SKM-1 treated with dmso at 0.1 percent for 144 hours (cell line): ENCODE results near the gene SPECC1.
"Not testable (repeated sequence)": the region's sequence is repeated elsewhere in the genome, so short reads cannot be mapped to it uniquely, and the experiment has no call there.

ENCODE experiments used
- DNase-seq: peaks from one replicate; lab custom pipeline; 2025; ENCODE audit not compliant: unreplicated experiment; lab: John Stamatoyannopoulos, UW

Gene SPECC1

DNA sequence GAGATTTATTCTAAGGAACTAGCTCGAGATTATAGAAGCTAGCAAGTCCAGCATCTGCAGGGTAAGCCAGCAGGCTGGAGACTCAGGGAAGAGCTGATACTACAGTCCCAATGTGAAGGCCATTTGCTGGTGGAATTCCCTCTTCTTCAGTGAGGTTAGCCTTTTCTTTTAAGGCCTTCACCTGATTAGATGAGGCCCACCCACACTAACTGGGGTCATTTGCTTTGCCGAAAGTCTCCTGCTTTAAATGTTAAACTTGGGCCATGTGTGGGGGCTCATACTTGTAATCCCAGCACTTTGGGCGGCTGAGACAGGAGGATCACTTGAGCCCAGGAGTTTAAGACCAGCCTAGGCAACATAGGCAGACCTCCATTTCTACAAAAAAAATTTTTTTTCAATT, 289.9 kb downstream of the SPECC1 start:
- DNase-seq, result no peak

DNA sequence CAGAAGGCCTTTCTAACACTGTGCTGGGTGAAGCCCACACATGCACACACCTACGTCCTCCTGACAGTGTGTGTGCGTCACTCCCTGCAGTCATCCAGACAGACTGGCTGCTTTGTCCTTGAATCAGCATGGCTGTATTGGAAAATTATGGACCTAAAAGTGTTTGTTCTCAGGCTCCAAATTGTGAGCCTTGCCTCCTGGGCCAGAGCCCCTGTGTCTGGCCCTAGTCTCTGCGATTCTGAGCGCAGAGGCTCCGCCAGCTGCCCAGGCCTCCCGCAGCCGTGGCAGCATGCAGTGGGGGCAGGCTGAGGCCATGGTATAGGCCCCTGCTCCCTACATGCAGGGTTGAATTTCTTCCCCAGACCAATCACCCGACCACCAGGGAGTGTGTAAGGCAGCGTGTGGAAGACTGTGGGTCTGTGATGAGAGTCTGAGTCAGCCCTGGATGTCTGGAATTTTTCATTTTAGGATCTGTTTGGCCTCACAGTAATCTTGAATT, 291.3 kb downstream of the SPECC1 start:
- DNase-seq, result no peak

DNA sequence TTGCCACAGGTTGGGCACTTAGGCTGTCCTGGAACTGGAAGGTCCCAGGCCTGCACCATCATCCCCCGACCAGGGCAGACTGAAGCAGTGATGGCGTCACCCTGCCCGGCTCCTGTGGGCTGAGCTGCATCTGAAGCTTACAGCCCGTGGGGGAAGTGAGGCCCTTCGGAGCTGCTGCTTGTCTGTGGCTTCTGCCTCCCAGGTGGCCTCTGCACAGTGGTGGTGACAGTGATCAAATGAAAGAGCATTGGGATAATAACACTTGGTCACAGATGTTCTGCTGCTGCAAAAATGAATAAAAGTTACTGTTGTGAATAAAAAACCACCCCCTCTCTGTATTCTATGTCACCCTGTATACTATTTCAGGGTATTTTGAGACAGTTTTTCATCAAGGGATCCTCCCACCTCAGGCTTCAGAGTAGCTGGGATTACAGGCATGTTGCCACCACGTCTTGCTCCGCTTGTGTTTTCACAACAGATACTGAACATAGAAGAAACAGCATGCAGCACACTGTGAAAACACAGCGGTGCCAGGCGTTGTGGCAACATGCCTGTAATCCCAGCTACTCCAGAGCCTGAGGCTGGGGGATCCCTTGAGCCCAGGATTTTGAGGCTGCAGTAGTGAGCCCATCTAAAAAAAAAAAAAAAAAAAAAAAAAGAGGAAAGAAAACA, 293.2 kb downstream of the SPECC1 start:
- no peak for DNase-seq

DNA sequence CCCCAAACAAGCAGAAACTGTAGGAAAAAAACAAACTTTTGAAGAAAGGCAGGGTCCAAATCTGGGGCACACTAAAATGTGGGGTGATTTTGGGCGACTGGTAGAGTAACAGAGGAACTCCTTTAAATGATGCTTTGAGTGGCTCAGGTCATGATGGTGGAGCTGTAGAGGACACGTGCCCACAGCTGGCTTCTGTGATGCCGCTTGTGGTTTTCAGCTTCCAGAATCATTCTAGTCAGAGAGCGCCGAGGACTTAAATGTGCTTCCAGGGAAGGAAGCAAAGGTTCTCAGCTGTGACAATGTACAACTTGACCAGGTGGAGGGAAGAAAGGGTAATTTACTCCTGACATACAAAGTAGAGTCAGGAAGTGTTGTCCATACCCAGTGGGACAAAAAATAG, 295.8 kb downstream of the SPECC1 start:
- DNase-seq, result no peak

DNA sequence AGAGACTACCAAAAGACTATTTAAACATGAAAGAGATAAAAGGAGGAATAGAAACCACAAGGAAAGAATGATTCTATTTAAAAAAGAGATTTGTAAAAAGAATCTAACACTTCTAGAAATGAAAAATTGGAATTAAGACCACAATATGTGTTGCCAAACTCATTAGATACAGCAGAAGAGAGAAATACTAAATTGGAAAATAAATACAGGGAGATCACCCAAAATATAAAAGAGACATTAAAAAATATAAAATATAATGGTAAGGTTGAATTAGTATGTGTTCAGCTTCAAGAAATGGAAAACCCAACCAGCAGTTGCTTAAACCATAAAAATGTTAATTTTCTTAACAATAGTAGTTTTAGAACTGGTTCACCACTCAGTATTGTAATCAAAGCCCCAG, 297.8 kb downstream of the SPECC1 start:
- no peak for DNase-seq

DNA sequence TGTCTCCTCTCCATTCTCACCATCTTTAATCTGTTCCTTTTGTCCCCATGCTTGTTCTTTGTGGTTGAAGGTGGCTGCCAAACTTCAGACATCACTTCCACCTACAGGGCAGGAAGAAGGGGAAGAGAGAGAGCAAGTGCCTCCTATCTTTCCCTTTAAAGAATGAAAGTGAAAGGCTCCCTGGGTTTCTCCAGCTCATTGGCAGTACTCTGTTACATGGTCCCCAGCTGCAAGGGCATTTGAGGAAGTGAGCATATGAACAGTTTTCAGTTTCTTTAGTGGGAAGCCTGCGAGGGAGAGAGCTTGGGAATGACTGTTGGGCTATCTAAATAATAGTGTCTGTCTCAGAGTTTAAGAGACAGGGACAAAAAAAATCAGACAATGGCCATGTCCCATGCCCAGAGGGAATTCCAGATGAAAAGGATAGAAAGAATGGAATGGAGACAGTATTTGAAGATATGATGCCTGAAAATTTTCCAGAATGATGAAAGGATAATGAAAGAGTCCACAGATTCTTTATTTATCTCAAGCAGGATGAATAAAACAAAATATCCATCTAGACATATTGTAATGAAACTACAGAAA, 298.3 kb downstream of the SPECC1 start:
- DNase-seq, result no peak

DNA sequence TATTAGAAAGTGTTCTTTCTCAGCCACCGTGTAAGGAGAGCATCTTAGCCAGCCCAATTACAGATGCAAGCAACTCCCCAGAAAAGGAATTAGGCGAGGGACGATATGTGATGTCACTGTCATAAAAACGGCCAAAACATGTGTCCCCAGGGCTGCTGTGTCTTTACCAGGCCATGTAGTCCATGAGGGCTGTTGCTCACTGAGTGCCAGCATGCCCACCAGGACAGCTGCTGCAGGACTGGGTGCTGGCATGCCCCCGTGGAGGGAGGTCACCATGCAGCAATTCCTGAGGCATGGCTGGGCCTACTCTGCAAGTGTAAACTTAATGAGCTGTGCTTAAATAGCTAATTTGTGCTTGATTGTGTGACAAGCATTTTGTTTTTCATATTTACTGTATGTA, 301.3 kb downstream of the SPECC1 start:
- DNase-seq, result no peak

DNA sequence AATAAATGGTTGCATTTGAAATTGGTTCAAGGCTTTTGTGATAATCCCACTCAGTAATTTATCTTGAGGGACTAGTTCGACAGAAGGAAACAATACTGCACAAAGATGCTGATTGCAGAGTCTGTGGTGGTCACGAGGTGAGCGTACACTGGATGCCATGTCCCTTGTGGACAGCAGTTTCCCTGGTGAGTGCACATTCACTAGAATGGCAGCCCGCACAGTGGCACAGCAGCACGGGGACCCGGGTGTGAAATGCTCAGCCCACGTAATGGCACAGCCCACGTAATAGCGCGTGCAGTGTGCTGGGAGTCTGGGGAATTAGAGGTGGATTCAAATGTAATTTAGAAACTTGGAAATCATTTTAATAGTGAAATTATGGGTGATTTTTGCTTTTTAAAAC, 304.1 kb downstream of the SPECC1 start:
- DNase-seq, result no peak

DNA sequence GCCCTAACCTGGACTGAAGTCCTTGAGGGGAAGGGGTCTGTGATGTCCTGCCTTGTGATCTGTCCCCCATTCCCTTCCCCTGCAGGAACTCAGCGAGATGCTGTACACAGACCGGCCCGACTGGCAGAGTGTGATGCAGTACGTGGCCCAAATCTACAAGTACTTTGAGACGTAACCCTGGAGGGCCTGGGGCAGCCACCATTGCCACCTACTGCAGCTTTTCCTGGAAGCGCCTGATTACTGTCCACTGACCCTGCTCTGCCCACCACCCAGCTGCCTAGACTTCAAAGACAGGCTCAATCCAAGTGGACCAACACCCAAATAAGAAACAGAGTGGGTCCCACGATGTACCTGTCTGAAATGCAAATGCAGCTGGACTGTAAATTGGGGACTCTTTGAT, 304.7 kb downstream of the SPECC1 start:
- no peak for DNase-seq

DNA sequence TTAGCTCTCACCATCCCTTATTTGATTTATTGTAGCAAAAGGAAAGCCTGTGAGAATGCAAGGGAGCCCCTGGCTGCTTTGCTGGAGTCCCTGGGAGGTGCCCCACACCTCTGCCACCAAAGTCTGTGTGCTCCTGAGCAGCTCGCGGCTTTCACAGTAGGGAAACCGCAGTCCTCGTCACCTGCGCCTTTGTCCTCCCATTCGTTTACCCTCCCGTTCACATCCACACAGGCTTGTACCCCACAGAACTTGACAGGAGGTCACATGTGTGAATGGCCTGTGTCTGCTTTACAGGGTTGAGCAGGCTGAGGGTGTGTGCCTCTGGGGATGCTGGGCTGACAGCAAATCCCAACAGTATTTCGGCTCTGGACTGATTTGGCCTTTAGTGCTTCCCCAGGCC, 305.7 kb downstream of the SPECC1 start:
- no peak for DNase-seq

DNA sequence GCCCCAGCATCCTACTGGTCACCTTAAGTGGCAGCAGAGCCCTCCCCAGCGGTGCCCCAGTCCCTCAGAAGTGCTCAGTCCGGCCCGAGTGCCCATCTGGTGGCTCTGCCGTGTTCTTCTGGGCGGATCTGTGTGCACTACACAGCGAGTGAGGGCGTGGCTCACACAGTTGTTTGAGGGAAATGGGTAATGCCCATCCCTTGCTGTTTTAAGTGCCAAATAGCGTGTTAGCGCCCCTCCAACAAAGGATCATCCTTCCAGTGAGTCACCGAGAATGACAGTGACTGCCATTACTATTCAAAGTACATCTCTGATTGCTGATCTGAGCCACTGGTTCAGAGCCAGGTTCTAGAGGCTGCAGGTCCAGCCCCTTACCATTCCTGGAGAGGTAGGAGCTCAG, 306.2 kb downstream of the SPECC1 start:
- no peak for DNase-seq

DNA sequence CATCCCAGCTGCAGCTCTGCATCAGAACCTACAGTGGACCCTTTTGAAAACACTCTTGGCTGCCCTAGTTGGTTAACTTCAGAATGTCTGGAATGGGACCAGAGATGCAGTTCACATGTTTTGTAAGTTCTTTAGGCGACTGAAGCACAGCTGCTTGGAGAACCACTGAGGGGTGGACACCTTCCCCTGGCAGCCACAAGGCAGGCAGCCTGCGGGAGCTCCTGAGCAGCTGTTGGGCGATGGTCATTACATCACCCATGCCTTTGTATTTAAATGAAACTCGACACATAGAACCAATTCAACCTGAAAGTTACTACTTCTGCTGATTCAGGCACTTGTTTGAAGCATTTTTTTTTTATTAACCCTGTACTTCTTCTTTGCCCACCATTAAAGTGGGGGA, 306.7 kb downstream of the SPECC1 start:
- no peak for DNase-seq

DNA sequence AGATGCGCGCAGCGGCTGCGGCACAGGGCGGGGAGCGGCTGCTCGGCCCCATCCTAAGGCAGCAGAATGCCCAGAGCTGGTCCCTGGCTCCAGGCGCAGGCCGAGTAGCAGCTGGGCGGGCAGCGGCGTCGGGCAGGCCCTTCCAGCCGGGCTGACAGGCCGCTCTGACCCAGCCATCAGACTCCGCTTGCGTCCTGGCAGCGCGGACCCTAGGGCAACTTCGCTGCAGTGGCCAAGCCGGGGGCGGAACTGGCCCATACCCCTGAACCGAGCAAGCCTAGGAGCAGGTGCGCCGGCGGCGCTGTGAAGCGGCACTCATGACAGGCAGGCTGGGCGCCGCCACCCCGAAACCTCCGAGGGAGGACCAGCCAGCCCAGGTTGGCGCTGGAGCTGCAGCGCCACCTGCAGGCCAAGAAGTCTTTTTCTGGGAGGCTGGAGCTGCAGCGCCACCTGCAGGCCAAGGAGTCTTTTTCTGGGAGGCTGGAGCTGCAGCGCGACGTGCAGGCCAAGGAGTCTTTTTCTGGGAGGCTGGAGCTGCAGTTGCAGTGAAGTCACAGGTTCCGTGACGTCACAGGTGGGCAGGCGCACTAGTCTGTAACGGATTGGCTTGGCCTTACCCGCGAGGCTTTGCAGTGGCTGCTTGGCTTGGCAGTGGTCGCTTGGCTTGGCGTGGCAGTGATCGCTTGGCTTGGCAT, 311.5 kb downstream of the SPECC1 start:
- peak; percentile 46 for DNase-seq

DNA sequence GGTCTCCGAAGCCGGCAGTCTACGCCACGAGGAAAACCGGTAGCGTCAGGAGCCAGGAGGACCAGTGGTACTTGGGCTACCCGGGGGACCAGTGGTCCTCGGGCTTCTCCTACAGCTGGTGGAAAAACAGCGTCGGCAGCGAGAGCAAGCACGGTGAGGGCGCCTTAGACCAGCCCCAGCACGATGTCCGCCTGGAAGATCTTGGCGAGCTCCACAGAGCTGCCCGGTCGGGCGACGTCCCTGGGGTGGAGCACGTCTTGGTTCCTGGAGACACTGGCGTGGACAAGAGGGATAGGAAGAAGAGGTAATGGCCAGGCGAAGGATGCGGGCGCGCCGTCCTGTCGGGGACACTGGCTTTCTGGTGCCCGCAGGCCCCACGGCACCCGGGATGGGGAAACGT, 312.2 kb downstream of the SPECC1 start:
- not testable (repeated sequence) for DNase-seq

DNA sequence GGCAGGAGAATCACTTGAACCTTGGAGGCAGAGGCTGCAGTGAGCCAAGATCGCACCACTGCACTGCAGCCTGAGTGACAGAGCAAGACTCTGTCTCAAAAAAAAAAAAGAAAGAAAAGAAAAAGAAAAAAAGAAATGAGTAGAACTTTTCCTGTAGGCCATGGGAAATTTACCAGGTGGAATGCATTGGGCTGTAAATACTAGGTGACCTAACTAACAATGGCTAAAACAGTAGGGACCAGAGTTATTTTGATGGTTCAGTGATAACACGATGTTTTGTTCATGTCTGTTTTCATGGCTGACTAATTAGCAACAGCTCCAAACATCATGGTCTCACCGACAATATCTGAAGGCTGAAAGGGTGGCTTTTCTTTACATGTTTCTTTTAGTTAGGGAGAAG, 318.6 kb downstream of the SPECC1 start:
- DNase-seq, result not testable (repeated sequence)

DNA sequence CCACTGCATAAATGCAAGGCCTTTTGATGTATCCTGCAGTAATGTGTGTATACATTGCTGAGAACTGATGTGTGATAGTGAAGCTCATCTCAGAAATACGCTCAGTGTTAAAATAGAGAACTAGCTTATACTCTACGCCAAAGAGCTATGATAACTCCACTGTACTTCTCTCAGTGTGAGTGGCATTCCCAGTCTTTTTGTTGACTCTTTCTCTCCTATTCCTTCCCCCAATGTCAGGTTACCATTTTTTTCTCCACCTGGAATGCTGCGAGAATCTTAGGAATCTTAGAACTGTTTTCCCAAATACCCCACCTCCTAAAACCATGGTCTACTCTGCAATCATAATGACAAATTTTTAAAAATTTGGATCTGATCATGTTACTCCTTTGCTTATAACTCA, 342.2 kb downstream of the SPECC1 start:
- not testable (repeated sequence) for DNase-seq

DNA sequence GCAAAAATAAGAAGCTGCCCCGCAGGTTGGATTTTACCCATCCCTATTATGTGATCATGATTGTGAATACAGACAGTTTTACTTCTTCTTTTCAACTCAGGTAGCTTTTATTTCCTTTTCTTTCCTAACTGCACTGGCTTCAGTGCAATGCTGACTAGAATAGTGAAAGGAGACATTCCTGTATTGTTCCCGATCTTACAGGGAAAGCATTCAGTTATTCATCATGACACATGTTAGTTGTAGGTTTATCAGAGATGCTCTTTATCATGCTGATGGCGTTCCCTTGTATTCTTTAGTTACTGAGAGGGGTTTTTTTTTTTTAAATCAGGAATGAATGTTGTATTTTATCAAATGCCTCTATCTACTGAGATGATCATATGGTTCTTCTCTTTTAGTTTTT, 343.4 kb downstream of the SPECC1 start:
- not testable (repeated sequence) for DNase-seq

DNA sequence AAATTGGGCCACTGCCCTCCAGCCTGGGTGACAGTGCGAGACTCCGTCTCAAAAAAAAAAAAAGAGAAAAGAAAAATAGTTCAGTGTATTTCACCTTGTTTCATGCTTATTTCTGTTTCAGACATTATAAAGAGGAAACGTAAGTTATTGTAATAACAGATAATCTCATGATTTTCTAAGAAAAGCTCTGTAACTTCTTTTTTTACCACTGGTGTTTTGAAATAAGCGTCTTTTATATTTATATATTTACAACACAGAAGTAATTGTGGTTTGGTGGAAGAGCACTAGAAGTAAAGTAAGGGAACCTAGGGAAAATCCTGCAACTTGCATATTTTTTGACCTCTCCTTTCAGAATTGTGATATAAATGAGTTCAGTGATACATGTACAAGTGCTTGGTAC, 354.7 kb downstream of the SPECC1 start:
- not testable (repeated sequence) for DNase-seq
